ENCODE measurements around the gene SOX15.

SOX15 gene

GRCh38 chr17:7553356-7553755 is 36.5 kb downstream of the SOX15 start:
- Histone ChIP-seq H3K27me3 (ENCODE audit: insufficient read depth, low read depth) (no peaks in the 10 kb centered on the region), H3K4me3 (IDR thresholded peaks at IDR 0.05; ENCODE audit: insufficient read depth, low read depth, low read length) (no peak overlapping the region), H3K36me3 (ENCODE audit: insufficient read depth) (no peaks in the 10 kb centered on the region), H2AFZ (ENCODE audit: low read depth) (no peak overlapping the region), H3K4me1 (ENCODE audit: low read depth, poor library complexity, severe bottlenecking) (peaks cover 2% of the 10 kb centered on the region), H3K4me2 (no peak overlapping the region), H3K79me2 (ENCODE audit: insufficient read depth, low read depth) (no peaks in the 10 kb centered on the region), H3K9ac (no peak overlapping the region), H4K20me1 (ENCODE audit: insufficient read depth) (no peaks in the 10 kb centered on the region), H3K27ac (no peak overlapping the region)
- TF ChIP-seq CTCF (conservative IDR thresholded peaks at IDR 0.05; ENCODE audit: low read depth, low read length), result no peak

GRCh38 chr17:7552621-7553051 is 37.3 kb downstream of the SOX15 start:
- no peak for TF ChIP-seq CTCF (conservative IDR thresholded peaks at IDR 0.05; ENCODE audit: low read depth, low read length)
- Histone ChIP-seq H3K4me2 (no peak overlapping the region), H3K27me3 (ENCODE audit: insufficient read depth, low read depth) (no peaks in the 10 kb centered on the region), H3K9ac (no peak overlapping the region), H3K36me3 (ENCODE audit: insufficient read depth) (no peaks in the 10 kb centered on the region), H4K20me1 (ENCODE audit: insufficient read depth) (no peaks in the 10 kb centered on the region), H3K4me3 (IDR thresholded peaks at IDR 0.05; ENCODE audit: insufficient read depth, low read depth, low read length) (no peak overlapping the region), H3K27ac (no peak overlapping the region), H3K4me1 (ENCODE audit: low read depth, poor library complexity, severe bottlenecking) (peaks cover 2% of the 10 kb centered on the region), H3K79me2 (ENCODE audit: insufficient read depth, low read depth) (no peaks in the 10 kb centered on the region), H2AFZ (ENCODE audit: low read depth) (no peak overlapping the region)

- Histone ChIP-seq H3K79me2 (ENCODE audit: insufficient read depth, low read depth) (no peaks in the 10 kb centered on the region), H2AFZ (ENCODE audit: low read depth) (no peak overlapping the region), H3K9ac (no peak overlapping the region), H3K4me3 (IDR thresholded peaks at IDR 0.05; ENCODE audit: insufficient read depth, low read depth, low read length) (no peak overlapping the region), H3K27ac (no peak overlapping the region), H3K4me2 (no peak overlapping the region), H4K20me1 (ENCODE audit: insufficient read depth) (no peaks in the 10 kb centered on the region), H3K27me3 (ENCODE audit: insufficient read depth, low read depth) (no peaks in the 10 kb centered on the region), H3K4me1 (ENCODE audit: low read depth, poor library complexity, severe bottlenecking) (peaks cover 2% of the 10 kb centered on the region), H3K36me3 (ENCODE audit: insufficient read depth) (no peaks in the 10 kb centered on the region)
- TF ChIP-seq CTCF (conservative IDR thresholded peaks at IDR 0.05; ENCODE audit: low read depth, low read length), result no peak
Measured at GRCh38 chr17:7551396-7551795, 38.5 kb downstream of the SOX15 start.

- Histone ChIP-seq H3K36me3 (ENCODE audit: insufficient read depth) (no peaks in the 10 kb centered on the region), H3K27me3 (ENCODE audit: insufficient read depth, low read depth) (no peaks in the 10 kb centered on the region), H4K20me1 (ENCODE audit: insufficient read depth) (no peaks in the 10 kb centered on the region), H3K79me2 (ENCODE audit: insufficient read depth, low read depth) (no peaks in the 10 kb centered on the region), H2AFZ (ENCODE audit: low read depth) (no peak overlapping the region), H3K4me1 (ENCODE audit: low read depth, poor library complexity, severe bottlenecking) (peaks cover 2% of the 10 kb centered on the region), H3K4me2 (no peak overlapping the region), H3K27ac (no peak overlapping the region), H3K9ac (no peak overlapping the region), H3K4me3 (IDR thresholded peaks at IDR 0.05; ENCODE audit: insufficient read depth, low read depth, low read length) (no peak overlapping the region)
- TF ChIP-seq CTCF (conservative IDR thresholded peaks at IDR 0.05; ENCODE audit: low read depth, low read length), result no peak
Measured at GRCh38 chr17:7550344-7550743, 39.5 kb downstream of the SOX15 start.
